Sciatic nerve (tissue), 2 donors: ENCODE measurements around the gene TIPIN. TPM values are rescaled to one million over a fixed set of nuclear protein-coding genes. Genes with fewer than 3 reads are reported as not detected.
"Not testable (repeated sequence)": the region's sequence is repeated elsewhere in the genome, so short reads cannot be mapped to it uniquely, and the experiment has no call there.

Experiments
- ATAC-seq: fragments of 200-7000 bp; cut with Tn5 transposase; one replicate; pipeline ENCODE4 v1.9.1; 2020; ENCODE audit warnings: mild to moderate bottlenecking, moderate library complexity
- DNase-seq: peaks from one replicate; pipeline ENCODE4 v3.0.0-alpha.2; 2020; ENCODE audit warnings: low spot score
- intact Hi-C: fragments of 100-400 bp; cut with DNase I; formaldehyde crosslinking; loops from one replicate; pipeline ENCODE4 v1.14.2; 2022
- total RNA-seq: library from RNA; stranded (reverse); fragmentation: NEBNext Ultra II Directional; extraction: Animal tissue kit (Norgen Biotek cat#: 25700); gene quantifications from one replicate; pipeline ENCODE4 v1.2.1, GENCODE V29; 2021
- donor health status: DM: no; HTN: no; CAD: no.
- donor health status: DM: no; HTN: no; CAD: no.

Gene TIPIN, protein sequence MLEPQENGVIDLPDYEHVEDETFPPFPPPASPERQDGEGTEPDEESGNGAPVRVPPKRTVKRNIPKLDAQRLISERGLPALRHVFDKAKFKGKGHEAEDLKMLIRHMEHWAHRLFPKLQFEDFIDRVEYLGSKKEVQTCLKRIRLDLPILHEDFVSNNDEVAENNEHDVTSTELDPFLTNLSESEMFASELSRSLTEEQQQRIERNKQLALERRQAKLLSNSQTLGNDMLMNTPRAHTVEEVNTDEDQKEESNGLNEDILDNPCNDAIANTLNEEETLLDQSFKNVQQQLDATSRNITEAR
- total RNA-seq: 10.0 TPM

DNA sequence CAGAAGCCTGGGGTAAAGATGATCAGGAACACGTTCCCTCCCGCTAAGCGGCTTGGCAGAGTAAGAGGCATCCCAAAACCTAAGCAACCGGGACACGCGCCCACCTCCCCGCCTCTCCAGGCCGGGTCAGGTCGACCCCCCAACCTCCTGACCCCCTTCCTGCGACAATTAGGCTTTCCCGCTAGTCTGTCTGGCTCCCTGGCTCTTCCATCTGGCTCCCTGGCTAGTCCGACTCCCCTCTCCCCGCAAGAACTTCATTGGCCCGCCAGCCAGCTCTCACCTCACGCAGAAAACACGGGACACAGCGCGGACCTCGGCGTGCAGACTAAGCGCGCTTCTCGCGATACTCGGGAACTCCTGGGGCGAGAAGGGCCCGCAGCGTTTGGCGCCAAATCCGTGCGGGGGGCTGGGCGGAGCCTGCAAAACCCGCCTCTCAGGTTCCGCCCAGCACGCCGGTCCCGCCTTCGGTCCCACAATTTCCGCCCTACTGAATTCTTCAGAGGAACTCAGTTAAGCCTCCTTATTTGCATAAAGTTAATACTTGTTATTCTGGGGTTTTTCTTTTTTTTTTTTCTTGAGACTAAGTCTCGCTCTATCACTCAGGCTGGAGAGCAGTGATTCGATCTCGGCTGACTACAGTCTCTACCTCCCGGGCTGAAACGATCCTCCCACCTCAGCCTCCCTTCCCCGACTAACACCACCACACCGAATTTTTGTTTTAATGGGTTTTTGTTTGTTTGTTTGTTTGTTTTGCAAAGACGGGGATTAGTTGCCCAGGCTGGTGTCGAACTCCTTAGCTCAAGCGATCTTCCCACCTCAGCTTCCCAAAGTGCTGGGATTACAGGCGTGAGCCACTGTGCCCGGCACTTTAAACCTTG, at the start of gene TIPIN:
TIPIN (minus strand) TSS at position 327 of the 878 bp plus-strand sequence. CDS start 3,738 bp downstream, outside the sequence.
- peak; percentile 99 for ATAC-seq
- intact Hi-C loops: no loop called here
- DNase-seq: peak; percentile 98

DNA sequence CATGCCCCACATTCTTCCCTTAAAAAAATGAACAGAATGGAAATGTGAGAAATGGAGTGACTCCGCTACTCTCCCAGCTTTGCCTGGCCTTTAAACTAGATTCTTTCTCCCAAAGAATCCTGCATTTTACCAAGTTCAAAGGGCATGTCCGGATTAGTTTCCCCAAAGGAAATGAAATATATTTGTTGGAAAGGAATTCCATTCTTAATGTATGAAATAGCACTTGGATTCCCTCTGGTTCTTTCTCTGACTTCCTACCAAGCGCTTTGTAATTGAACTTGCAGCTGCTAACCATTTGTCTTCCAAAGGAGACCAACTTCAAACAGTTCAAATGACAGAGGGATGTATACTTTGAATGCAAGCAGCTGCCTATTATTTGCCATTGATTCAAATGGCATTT, 49.1 kb upstream of the TIPIN start:
- DNase-seq (no peak), ATAC-seq (no peak)
- intact Hi-C loops: no loop called here

DNA sequence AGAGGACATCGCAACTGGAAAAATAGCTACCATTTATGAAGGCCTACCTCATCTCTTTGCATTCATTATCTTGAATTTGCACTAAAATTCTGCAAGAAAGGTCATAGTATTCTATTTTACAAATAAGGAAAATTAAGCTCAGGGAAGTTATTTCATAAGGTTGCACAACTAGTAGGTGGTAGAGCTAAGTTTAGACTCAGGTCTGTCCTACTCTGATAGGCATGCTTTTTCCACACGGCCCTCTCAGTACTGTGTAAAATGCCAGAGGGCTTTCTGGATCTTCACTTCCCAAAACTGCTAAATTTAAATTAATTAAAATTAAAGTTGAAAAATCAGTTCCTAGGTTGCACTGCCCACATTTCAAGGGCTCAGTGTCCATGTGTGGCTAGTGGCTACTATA, 48.5 kb upstream of the TIPIN start:
- no peak for DNase-seq
- ATAC-seq: no peak
- intact Hi-C loops: no loop called here

DNA sequence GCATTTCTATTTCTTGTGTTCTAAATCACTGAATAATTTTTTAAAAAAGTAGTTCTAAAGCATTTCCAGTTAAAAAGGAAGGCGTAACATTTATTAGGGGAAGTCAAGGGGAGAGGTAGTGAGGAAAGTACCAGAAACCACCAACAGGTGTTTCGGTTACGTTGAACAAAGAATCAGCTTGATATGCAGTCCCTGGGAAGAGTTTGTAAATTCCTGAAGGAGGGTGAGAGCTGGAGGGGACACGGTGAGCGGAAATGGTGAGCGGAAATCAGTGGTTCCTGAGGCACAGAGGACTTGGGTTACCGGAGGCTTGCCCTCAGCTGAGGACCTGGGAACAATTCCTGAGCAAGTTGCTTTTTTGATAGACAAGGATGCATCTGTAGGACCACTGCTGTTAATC, 48.0 kb upstream of the TIPIN start:
- intact Hi-C loops: no loop called here
- DNase-seq (no peak), ATAC-seq (no peak)

DNA sequence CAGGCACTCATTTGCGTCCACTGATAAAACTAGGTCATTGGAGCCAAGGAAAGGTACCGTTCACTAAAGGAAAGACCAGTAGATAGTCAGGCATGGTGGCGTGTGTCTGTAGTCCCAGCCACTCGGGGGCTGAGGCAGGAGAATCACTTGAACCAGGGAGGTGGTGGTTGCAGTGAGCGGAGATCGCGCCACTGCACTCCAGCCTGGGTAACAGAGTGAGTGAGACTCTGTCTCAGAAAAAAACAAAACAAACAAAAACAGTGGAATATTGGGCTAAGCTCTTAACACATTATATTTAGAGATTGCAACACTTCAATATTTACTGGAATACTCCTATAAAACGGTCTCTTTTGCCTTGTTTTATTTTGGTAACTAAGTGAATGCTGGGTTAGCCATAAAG, 47.6 kb upstream of the TIPIN start:
- DNase-seq (no peak), ATAC-seq (peak; percentile 43)
- intact Hi-C loops: no loop called here

DNA sequence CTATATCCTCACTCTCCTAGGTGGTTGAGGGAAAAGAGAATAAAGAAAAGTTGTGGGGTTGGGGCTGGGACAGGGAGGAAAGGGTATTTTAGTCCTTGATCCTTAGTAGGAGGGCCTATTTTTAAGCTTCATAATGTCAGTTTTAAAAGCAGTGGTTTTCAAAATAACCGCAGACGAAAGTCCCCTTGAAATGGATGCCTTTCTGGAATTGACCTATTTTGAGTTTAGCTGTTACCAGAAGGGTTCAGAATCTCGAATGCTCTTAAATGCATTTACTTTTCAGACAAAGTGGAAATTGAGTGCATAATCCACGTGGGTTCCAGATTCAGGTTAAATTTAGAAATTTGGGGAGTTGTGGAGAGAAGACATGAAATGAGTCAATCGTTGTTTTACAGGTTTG, 46.8 kb upstream of the TIPIN start:
- intact Hi-C loops: no loop called here
- DNase-seq (no peak), ATAC-seq (no peak)

DNA sequence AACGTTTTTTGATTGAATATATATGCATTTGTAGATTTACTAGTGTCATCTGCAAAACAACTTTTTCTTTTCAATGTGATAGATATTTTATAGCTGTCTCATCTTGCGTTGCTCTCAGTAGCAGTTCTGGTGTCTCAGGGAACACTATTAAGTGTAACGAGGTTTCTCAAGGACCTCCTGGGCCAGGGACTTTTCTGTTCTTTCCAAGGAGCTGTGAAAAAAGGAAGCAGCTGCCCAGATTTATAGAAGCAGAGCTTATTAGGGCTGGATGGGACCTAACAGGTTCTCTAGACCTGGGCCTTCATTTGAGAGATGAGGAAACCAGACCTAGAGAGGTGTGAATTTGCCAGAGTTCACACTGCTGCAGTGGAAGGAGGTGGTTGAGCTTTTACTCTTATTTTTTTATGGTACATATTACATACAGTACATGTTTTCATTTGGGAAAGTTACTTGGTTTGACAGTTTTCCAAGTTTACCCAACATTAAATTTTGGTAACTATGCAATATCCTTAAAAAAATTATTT, 46.3 kb upstream of the TIPIN start:
- ATAC-seq (no peak), DNase-seq (no peak)
- intact Hi-C loops: no loop called here

DNA sequence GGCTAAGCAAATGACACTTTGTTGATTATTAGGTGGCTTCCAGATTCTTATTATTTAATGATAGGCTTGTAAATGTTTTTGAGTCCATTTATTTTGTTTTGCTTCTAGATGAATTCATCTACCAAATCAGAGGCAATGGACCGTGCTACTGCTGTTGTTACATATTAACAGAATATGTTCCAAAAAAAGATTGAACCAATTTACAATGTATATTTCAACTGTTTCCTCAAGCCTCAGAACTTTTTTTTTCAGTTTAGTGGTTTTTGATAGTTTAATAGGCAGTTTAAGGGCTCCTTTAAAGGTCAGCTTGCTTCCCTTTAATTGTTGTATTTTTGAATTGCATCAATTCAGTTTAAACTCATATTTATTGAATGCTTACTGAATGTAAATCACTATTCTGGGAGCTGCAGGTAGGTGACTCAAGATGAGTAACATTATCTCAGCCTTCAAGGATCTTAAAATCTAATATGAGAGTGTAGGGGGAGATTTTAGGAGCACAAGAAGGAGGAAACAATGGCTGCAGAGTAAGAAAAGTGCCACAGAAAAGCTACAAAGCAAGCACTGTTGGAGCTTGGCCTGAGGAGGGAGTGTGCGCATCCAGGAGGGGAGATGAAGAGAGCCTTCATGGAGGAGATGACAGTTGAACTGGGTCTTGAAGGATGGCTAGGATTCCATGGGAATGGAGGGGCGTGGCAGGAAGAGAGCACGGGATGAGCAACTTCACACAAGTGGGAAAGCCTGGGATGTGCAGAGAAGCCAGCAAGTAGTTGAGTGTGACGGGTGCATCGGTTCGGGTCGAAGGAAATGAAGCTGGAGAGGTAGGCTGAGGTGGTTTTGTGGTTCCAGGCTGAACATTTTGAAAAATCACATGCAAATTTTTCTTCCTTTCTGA, 44.9 kb upstream of the TIPIN start:
- DNase-seq (no peak), ATAC-seq (no peak)
- intact Hi-C loops: no loop called here

DNA sequence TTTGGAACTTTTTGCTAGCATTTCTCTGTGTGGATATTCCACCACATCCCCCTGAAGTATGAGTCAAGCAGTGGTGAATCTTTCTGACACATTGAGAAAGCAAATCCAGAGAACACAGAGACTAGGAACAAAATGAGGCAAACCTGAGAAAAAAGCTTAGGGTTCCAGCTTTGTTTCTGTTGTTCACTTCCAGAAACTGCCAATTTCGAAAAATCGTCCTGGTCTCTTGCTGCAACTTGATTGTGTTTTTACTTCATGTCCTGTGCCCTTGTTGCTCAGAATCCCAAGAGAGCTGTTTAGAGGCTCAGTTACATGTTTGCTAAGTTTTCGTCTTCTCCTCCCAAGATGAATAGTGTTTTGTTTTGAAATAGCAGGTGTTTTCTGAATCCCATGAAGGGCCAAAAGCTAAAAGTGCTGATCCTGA, 43.9 kb upstream of the TIPIN start:
- peak; percentile 84 for ATAC-seq
- intact Hi-C loops: no loop called here
- no peak for DNase-seq

DNA sequence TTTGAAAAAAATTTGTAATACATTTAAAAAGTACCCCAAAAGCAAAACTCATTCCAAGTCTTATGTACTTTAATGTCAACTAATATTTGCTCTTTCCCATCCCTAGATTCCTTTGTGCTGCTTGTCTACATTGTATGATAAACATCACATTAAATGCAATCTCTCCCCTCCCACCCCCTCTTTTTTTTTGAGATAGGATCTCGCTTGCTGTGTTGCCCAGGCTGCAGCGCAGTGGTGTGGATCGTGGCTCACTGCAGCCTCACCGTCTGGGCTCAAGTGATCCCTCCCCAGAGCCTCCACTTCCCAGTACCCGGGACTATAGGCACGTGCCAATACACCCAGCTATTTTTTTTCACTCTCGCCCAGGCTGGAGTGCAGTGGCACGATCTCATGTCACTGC, 42.8 kb upstream of the TIPIN start:
- DNase-seq: no peak
- ATAC-seq: no peak
- intact Hi-C loops: no loop called here

DNA sequence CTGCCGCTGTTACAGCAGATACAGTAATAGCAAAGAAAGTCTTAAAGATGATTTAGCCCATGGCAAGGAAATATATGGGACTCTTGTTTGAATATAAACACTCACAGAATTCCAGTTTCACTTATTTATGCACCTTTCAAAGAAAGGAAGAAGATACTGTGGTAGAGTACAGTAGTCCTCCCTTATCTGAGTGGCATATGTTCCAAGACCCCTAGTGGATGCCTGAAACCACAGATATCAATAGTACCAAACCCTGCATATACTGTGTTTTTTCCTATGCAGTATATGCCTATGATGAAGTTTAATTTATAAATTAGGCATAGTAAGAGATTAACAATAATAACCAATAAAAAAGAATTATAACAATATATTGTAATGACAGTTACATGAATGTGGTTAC, 38.4 kb upstream of the TIPIN start:
- DNase-seq (no peak), ATAC-seq (no peak)
- intact Hi-C loops: no loop called here

DNA sequence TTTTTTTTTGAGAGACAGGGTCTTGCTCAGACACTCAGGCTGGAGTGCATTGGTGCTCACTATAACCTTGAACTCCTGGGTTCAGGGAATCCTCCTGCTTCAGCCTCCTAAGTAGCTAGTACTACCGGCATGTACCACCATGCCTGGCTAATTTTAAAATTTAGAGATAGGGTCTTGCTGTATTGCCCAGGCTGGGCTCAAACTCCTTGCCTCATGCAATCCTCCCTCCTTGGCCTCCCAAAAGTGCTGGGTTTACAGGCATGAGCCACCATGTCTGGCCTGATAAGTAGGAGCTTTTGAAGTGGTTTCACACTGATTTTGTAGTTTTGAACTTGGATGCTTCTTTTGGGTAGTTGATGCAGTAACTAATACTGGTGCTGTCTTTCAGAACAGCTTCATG, 38.0 kb upstream of the TIPIN start:
- intact Hi-C loops: no loop called here
- DNase-seq: no peak
- no peak for ATAC-seq

DNA sequence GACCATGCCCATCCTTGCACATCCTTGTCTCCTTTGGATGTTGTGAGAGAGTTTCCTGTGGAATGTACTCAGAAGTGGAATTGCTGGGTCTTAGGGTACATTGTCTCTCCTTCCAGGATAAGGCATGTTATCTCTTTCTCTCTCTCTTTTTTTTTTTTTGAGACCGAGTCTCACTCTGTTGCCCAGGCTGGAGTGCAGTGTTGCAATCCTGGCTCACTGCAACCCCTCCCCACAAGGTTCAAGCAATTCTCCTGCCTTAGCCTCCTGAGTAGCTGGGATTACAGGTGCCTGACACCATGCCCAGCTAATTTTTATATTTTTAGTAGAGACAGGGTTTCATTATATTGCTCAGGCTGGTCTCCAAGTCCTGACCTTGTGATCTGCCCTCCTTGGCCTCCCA, 36.6 kb upstream of the TIPIN start:
- ATAC-seq, intact Hi-C loops, DNase-seq: not testable (repeated sequence)

DNA sequence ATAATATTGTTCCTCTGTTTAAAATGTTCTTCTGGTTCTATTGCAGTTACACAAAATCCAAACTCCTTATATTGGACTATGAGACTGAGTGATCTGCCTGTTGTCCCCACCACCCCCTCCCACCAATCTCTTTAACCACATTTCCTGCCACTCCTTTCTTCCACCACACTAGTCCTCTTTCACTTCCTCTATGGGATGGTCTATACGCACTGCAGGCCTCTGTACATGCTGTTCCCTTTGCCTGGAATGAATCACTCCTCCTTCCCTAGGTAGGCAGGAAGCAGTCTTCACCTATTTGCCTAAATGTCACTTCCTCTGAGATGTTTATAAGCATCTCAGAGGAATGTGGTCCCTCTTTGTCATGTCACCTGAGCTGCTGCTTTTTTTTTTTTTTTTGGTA, 34.2 kb upstream of the TIPIN start:
- intact Hi-C loops: no loop called here
- DNase-seq (no peak), ATAC-seq (no peak)

DNA sequence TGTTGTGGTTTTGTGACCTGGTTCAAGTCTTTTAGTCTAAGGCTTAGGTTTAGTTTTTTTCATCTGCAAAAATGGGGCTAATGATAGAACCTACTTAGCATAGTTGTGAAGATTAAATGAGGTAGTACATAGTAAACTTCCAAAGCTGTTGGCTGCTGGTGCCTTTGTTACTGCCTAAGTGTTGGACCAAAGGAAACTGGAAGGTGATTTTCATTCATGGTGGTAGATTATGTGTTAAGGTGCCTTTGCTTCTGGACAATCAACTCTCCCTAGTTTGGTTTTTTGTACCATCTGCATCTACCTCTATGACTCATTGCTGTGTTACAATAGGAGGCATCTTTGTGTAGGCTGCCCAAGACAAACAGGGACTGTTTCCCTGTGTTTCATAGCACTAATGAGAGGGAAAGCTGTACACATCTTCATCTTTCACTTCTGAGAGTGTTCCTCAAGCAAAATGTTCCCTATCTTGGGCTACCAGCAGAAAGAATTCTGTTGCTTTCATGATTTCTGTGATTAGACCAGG, 33.4 kb upstream of the TIPIN start:
- intact Hi-C loops: loop anchor here (5.0 kb wide), 1 partner anchor 107 kb away; the partner anchor contains the start of gene SNAPC5
- no peak for ATAC-seq
- DNase-seq: no peak

DNA sequence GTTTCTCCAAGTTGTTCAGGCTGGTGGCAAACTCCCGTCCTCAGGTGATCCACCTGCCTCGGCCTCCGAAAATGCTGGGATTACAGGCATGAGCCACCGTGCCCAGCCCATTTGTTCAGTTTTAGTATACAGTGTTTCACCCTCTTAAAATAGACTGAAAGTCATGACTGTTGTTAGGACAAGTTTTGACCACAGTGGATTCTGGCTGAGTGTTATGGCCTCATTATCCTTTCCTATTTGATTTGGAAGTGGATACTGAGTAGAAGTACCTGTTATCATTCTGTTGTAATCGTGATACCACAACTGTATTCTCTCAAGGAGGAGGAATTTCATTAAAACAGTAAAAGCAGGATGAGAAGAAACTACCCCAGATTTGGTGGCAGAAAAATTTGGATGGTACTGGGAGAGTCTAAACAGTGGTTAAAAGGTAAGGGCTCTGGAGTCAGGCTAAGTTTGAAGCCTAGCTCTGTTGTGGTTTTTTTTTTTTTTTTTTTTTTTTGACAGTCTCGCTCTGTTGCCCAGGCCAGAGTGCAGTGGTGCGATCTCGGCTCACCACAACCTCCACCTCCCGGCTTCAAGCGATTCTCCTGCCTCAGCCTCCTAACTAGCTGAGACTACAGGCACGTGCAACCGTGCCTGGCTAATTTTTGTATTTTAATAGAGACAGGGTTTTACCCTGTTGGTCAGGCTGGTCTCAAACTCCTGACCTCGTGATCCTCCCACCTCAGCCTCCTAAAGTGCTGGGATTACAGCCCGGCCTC, 32.8 kb upstream of the TIPIN start:
- ATAC-seq (no peak), DNase-seq (no peak)
- intact Hi-C loops: loop anchor here (5.0 kb wide), 1 partner anchor 108 kb away; the partner anchor contains the start of gene SNAPC5

DNA sequence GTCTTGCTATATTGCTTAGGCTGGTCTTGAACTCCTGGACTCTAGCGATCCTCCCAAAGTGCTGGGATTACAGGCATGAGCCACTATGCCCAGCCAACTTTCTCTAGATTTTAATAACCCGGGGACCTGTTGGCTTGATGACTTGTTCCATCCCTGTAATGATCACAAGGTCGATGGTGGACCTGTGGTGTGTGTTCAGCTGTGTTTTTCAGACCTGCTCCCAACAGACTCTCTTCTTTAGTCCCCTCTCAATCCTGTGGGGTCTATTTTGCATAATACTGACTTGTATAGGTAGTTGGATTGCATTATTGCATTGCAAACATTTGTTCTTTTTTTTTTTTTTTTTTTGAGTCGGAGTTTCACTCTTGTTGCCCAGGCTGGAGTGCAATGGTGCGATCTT, 32.1 kb upstream of the TIPIN start:
- no peak for DNase-seq
- no peak for ATAC-seq
- intact Hi-C loops: loop anchor here (5.0 kb wide), 1 partner anchor 109 kb away; the partner anchor contains the start of gene SNAPC5

DNA sequence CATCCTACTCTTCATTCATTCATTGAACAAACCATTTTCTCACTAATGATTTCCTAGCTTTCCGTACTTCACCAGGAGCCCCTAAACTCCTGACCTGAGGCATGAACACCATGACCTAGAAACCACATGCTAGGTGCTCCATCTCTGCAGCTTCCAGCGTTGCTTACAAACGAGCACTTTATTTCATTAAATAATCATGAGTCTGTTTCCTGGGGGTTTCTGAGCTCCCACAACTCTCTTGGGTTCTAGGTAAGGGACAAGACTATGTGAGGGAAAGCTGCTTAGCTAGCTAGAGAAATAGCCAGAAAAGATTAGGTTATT, 31.5 kb upstream of the TIPIN start:
- DNase-seq (no peak), ATAC-seq (no peak)
- intact Hi-C loops: loop anchor here (5.0 kb wide), 1 partner anchor 109 kb away; the partner anchor contains the start of gene SNAPC5
